22Rv1 (cell line): Measurements from ENCODE around the gene LONP2.

Source experiments
- H3K27ac ChIP-seq: fragments of 450-650 bp; 2 replicates; pipeline ENCODE4 v1.5.1; 2017
- CTCF ChIP-seq: fragments of 450-650 bp; IDR thresholded peaks from 2 replicates; pipeline ENCODE4 v1.5.1; 2017; ENCODE audit warnings: mild to moderate bottlenecking
- ZFX ChIP-seq: fragments of 450-650 bp; IDR thresholded peaks from 2 replicates; pipeline ENCODE4 v1.6.1; 2017; ENCODE audit warnings: antibody characterized with exemption, borderline replicate concordance

LONP2 gene

GRCh38 chr16:48206594-48207242 is 37.4 kb upstream of the LONP2 start:
- TF ChIP-seq CTCF (no peak), ZFX (no peak)
- H3K27ac ChIP-seq = no peak overlapping the region

- TF ChIP-seq ZFX = no peak
- no peak overlapping the region for H3K27ac ChIP-seq
Measured at GRCh38 chr16:48210747-48211146, 33.4 kb upstream of the LONP2 start.

GRCh38 chr16:48212033-48212432 is 32.1 kb upstream of the LONP2 start:
- H3K27ac ChIP-seq = no peak overlapping the region
- TF ChIP-seq ZFX (no peak), CTCF (no peak)

GRCh38 chr16:48215738-48216137 is 28.4 kb upstream of the LONP2 start:
- no peak for TF ChIP-seq CTCF
- TF ChIP-seq ZFX = no peak
- no peak overlapping the region for H3K27ac ChIP-seq

GRCh38 chr16:48217708-48218107 is 26.4 kb upstream of the LONP2 start:
- H3K27ac ChIP-seq = no peak overlapping the region
- TF ChIP-seq ZFX (no peak), CTCF (no peak)

GRCh38 chr16:48218473-48218872 is 25.6 kb upstream of the LONP2 start:
- TF ChIP-seq ZFX = no peak
- no peak for TF ChIP-seq CTCF
- no peak overlapping the region for H3K27ac ChIP-seq

- no peak for TF ChIP-seq ZFX
- no peak for TF ChIP-seq CTCF
Measured at GRCh38 chr16:48220891-48221290, 23.2 kb upstream of the LONP2 start.

GRCh38 chr16:48223490-48223889 is 20.6 kb upstream of the LONP2 start:
- no peak overlapping the region for H3K27ac ChIP-seq
- TF ChIP-seq ZFX = no peak
- TF ChIP-seq CTCF = no peak

More at GRCh38 chr16:48220891-48221290, 23.2 kb upstream of the LONP2 start:
- no peak overlapping the region for H3K27ac ChIP-seq
